GM12874 (cell line): ENCODE measurements around the gene ETV5.

Source experiments
- CTCF ChIP-seq: IDR thresholded peaks from 2 replicates; pipeline ENCODE4 v1.5.1; 2011; ENCODE audit warnings: low read depth, mild to moderate bottlenecking, control low read depth, low read length, moderate library complexity; ENCODE audit not compliant: insufficient read depth

Gene ETV5

GRCh38 chr3:186108941-186109865 lies at the start of gene ETV5:
Gene ETV5 (minus strand): TSS chr3:186109089. CDS start chr3:186105868, 3,221 bp downstream.
- no peak for TF ChIP-seq CTCF

GRCh38 chr3:186154641-186155040 lies 45.8 kb upstream of the ETV5 start:
- TF ChIP-seq CTCF, result no peak

- no peak for TF ChIP-seq CTCF
Measured at GRCh38 chr3:186152889-186153292, 44.0 kb upstream of the ETV5 start.

- no peak for TF ChIP-seq CTCF
Measured at GRCh38 chr3:186152361-186152798, 43.5 kb upstream of the ETV5 start.

GRCh38 chr3:186151077-186151971 lies 42.4 kb upstream of the ETV5 start:
- no peak for TF ChIP-seq CTCF

GRCh38 chr3:186150041-186150830 lies 41.3 kb upstream of the ETV5 start:
- TF ChIP-seq CTCF, result no peak
